Heart left ventricle (tissue), 16 donors: Measurements from ENCODE around the gene MTX1. TPM values are rescaled to one million over a fixed set of nuclear protein-coding genes. Genes with fewer than 3 reads are reported as not detected.

Experiments
- ATAC-seq, 4 donors: fragments of 200-7000 bp; cut with Tn5 transposase; one replicate each; pipeline ENCODE4 v1.9.1; 2020 to 2022; ENCODE audit warnings: moderate library complexity in 4 of 4, mild to moderate bottlenecking in 3 of 4, moderate number of reproducible peaks in 1 of 4
- DNase-seq, 5 donors: peaks; one replicate each; pipeline ENCODE4 v3.0.0-alpha.2; 2020
- H3K27ac ChIP-seq, 12 donors: fragments of 200-600 bp; sonication (generic) in 4 of 12; one replicate each; pipeline versions ENCODE4 v1.5.0 to v1.8.0; 2016 to 2022; ENCODE audit warnings: mild to moderate bottlenecking in 2 of 12
- H3K27me3 ChIP-seq, 9 donors: fragments of 200-600 bp; sonication (generic) in 2 of 9; one replicate each; pipeline versions ENCODE4 v1.5.1 to v1.8.0; 2016 to 2022; ENCODE audit warnings: mild to moderate bottlenecking in 3 of 9
- H3K36me3 ChIP-seq, 9 donors: fragments of 200-600 bp; sonication (generic) in 2 of 9; one replicate each; pipeline versions ENCODE4 v1.5.0 to v1.8.0; 2018 to 2022; ENCODE audit warnings: mild to moderate bottlenecking in 2 of 9
- H3K4me1 ChIP-seq, 12 donors: fragments of 200-600 bp; sonication (generic) in 4 of 12; one replicate each; pipeline versions ENCODE4 v1.5.0 to v1.8.0; 2016 to 2022; ENCODE audit warnings: mild to moderate bottlenecking in 3 of 12
- H3K4me3 ChIP-seq, 12 donors: fragments of 200-600 bp; sonication (generic) in 4 of 12; one replicate each; pipeline versions ENCODE4 v1.5.0 to v1.8.0; 2017 to 2022; ENCODE audit warnings: mild to moderate bottlenecking in 9 of 12, moderate library complexity in 4 of 12
- H3K9me3 ChIP-seq, 12 donors: fragments of 200-600 bp; sonication (generic) in 4 of 12; one replicate each; pipeline versions ENCODE4 v1.5.0 to v1.8.0; 2016 to 2022; ENCODE audit warnings: mild to moderate bottlenecking in 1 of 12
- POLR2A ChIP-seq, 2 donors: fragments of 450-650 bp; IDR thresholded peaks; one replicate each; pipeline ENCODE4 v1.6.1; 2017; ENCODE audit warnings: antibody characterized with exemption in 2 of 2, mild to moderate bottlenecking in 2 of 2, moderate library complexity in 2 of 2
- WGBS, 4 donors: extraction: QIAGEN DNeasy Blood & Tissue Kit in 2 of 4; methylation state at CpG; one replicate each; pipeline versions ENCODE4 v1.1.5 to v1.1.7; 2013 to 2018; 5-methylcytosine and 5-hydroxymethylcytosine counted together
- intact Hi-C, 10 donors: fragments of 100-400 bp; cut with DNase I; formaldehyde crosslinking; loops; one replicate each; pipeline versions ENCODE4 v1.11.1 to v1.14.2; 2022
- polyA plus RNA-seq, 2 donors: library from polyadenylated mRNA; stranded (reverse); fragments of 200-250 nt; gene quantifications; one replicate each; pipeline ENCODE4 v1.2.3, GENCODE V29; 2013
- total RNA-seq, 9 donors: library from RNA; depleted of rRNA in 2 of 9; stranded (reverse); fragments of >200 nt in 2 of 9; fragmentation: NEBNext Ultra II Directional in 3 of 9; extraction: Animal tissue kit (Norgen Biotek cat#: 25700) in 3 of 9; gene quantifications; one replicate each; pipeline versions ENCODE4 v1.1.0 to v1.2.4, GENCODE V29; 2016 to 2023
- TF ChIP-seq, protein P1 (sequence below), 12 donors: fragments of 200-600 bp; sonication (generic) in 4 of 12; IDR thresholded peaks; one replicate each; pipeline versions ENCODE4 v1.5.0 to v1.8.0; 2018 to 2022; ENCODE audit warnings: antibody characterized with exemption in 12 of 12, mild to moderate bottlenecking in 5 of 12
- donor health status: ischemic (EF 13 %, LVEDD 7.1; RV severe dilation, severe dysfunction).
- donor health status: healthy with polysubstance abuse.
- donor health status: DM: no; HTN: yes; CAD: no.
- donor health status: DM: no; HTN: no; CAD: no.
- donor health status: ischemic (EF 25% LVEDD 6.9; RV normal size, moderate dysfunction).
- donor health status: ischemic (EF 25% LVEDD 5.7; RV mildly dilated, moderate dysfunction).
- donor health status: healthy.
- donor health status: DM: yes; HTN: yes; CAD: no.
- donor health status: ischemic (EF 35%, LVEDD 5.7; RV mildly dilated, moderate dysfunction).
- donor health status: nonischemic (EF 11% LVEDD 7.7; RV severe dilation, severe dysfunction).
- donor health status: DM: yes; HTN: yes; CAD: no.
- donor health status: PGD.
- donor health status: ischemic (EF 29% LVEDD 5.4; RV normal size, mild dysfunction).
- donor health status: nonischemic (EF 23%, LVEDD 6.1; RV moderate dilation, normal function).

Gene MTX1
- total and polyA plus RNA-seq, 11 donors, result 14.1 to 37.1 (median 20.2) TPM

DNA sequence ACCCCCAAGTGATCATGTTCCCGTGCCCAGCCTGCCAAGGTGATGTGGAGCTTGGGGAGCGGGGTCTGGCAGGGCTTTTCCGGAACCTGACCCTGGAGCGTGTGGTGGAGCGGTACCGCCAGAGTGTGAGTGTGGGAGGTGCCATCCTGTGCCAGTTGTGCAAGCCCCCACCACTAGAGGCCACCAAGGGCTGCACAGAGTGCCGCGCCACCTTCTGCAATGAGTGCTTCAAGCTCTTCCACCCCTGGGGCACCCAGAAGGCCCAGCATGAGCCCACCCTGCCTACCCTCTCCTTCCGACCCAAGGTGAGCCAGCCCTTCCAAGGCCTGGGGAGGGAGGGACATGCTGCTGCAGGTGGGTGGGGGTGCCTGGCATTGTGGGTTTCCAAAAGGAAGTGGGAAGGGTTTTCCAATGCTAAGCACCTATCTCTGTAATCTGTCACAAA, 32.5 kb upstream of the MTX1 start:
- TF ChIP-seq POLR2A (IDR thresholded peaks at IDR 0.05), result no peak
- TF ChIP-seq, protein P1, sequence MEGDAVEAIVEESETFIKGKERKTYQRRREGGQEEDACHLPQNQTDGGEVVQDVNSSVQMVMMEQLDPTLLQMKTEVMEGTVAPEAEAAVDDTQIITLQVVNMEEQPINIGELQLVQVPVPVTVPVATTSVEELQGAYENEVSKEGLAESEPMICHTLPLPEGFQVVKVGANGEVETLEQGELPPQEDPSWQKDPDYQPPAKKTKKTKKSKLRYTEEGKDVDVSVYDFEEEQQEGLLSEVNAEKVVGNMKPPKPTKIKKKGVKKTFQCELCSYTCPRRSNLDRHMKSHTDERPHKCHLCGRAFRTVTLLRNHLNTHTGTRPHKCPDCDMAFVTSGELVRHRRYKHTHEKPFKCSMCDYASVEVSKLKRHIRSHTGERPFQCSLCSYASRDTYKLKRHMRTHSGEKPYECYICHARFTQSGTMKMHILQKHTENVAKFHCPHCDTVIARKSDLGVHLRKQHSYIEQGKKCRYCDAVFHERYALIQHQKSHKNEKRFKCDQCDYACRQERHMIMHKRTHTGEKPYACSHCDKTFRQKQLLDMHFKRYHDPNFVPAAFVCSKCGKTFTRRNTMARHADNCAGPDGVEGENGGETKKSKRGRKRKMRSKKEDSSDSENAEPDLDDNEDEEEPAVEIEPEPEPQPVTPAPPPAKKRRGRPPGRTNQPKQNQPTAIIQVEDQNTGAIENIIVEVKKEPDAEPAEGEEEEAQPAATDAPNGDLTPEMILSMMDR (IDR thresholded peaks at IDR 0.05), result no peak
- Histone ChIP-seq H3K27ac (no peak overlapping the region), H3K36me3 (peaks cover 0 to 9% (median 0%) of the 10 kb centered on the region in 9 donors), H3K4me3 (no peak overlapping the region), H3K9me3 (no peaks in the 10 kb centered on the region), H3K4me1 (peaks cover 0 to 47% (median 21%) of the 10 kb centered on the region in 12 donors), H3K27me3 (peaks cover 0 to 28% (median 14%) of the 10 kb centered on the region in 9 donors)
- intact Hi-C loops, result loop anchor here in 9 of 10 donors (2.0 to 10.0 kb wide), 6 partner anchors 17 to 419 kb away; no protein-coding TSS in a partner anchor
- DNase-seq (peak in 1 of 5 donors; percentile 17), ATAC-seq (no peak)
- WGBS, 4 donors, result 88 to 95% (median 91%) methylated on average over 8 to 9 of the region's 9 CpGs

- Histone ChIP-seq H3K4me3 (no peak overlapping the region), H3K9me3 (no peaks in the 10 kb centered on the region), H3K27me3 (peaks cover 0 to 28% (median 14%) of the 10 kb centered on the region in 9 donors), H3K36me3 (peaks cover 0 to 3% (median 0%) of the 10 kb centered on the region in 9 donors), H3K4me1 (peaks cover 0 to 43% (median 20%) of the 10 kb centered on the region in 12 donors), H3K27ac (no peak overlapping the region)
- ATAC-seq, result peak in 3 of 4 donors; percentile 43 to 52 (median 51)
- intact Hi-C loops, result loop anchor here in 8 of 10 donors (2.0 to 10.0 kb wide), 4 partner anchors 48 to 418 kb away; no protein-coding TSS in a partner anchor
- 60 to 63% (median 62%) methylated on average over 8 of the region's 8 CpGs for WGBS, 4 donors
- TF ChIP-seq, protein P1 (IDR thresholded peaks at IDR 0.05), result peak; percentile 86 to 97 (median 92)
- no peak for TF ChIP-seq POLR2A (IDR thresholded peaks at IDR 0.05)
- peak; percentile 79 to 87 (median 83) for DNase-seq
These were observed 31.9 kb upstream of the MTX1 start for GRCh38 chr1:155176544-155177071.

GRCh38 chr1:155177192-155177917, 31.1 kb upstream of the MTX1 start:
- H3K27ac ChIP-seq, result no peak overlapping the region
- DNase-seq, result peak in 1 of 5 donors; percentile 13
- H3K27me3 ChIP-seq, result peaks cover 0 to 28% (median 14%) of the 10 kb centered on the region in 9 donors
- H3K36me3 ChIP-seq, result no peaks in the 10 kb centered on the region
- 76 to 84% (median 81%) methylated on average over 9 to 11 of the region's 11 CpGs for whole genome bisulfite sequencing, 4 donors
- intact Hi-C loops, result loop anchor here in 8 of 10 donors (2.0 to 10.0 kb wide), 4 partner anchors 47 to 417 kb away; no protein-coding TSS in a partner anchor
- no peak for ATAC-seq
- no peak for TF ChIP-seq POLR2A (IDR thresholded peaks at IDR 0.05)
- TF ChIP-seq, protein P1 (IDR thresholded peaks at IDR 0.05), result no peak
- H3K4me3 ChIP-seq, result peak overlapping the region in 1 of 12 donors; percentile 44
- peaks cover 0 to 36% (median 14%) of the 10 kb centered on the region in 12 donors for H3K4me1 ChIP-seq
- no peaks in the 10 kb centered on the region for H3K9me3 ChIP-seq

GRCh38 chr1:155177918-155178281, 30.6 kb upstream of the MTX1 start:
- Histone ChIP-seq H3K36me3 (no peaks in the 10 kb centered on the region), H3K4me1 (peaks cover 0 to 33% (median 11%) of the 10 kb centered on the region in 12 donors), H3K27ac (no peak overlapping the region), H3K9me3 (no peaks in the 10 kb centered on the region), H3K4me3 (peak overlapping the region in 1 of 12 donors; percentile 44), H3K27me3 (peaks cover 0 to 28% (median 14%) of the 10 kb centered on the region in 9 donors)
- TF ChIP-seq POLR2A (IDR thresholded peaks at IDR 0.05), result no peak
- TF ChIP-seq, protein P1 (IDR thresholded peaks at IDR 0.05), result no peak
- intact Hi-C loops, result loop anchor here in 8 of 10 donors (2.0 to 10.0 kb wide), 4 partner anchors 47 to 417 kb away; no protein-coding TSS in a partner anchor
- WGBS, 4 donors, result 95 to 97% (median 96%) methylated on average over 5 to 9 of the region's 9 CpGs
- DNase-seq, result peak in 2 of 5 donors; percentile 15 to 51
- no peak for ATAC-seq
